K562 (cell line): ENCODE measurements around the gene RPS27. TPM values are rescaled to one million over a fixed set of nuclear protein-coding genes. Genes with fewer than 3 reads are reported as not detected.

Source experiments
- BRF2 ChIP-seq: IDR thresholded peaks from 3 replicates; pipeline ENCODE4 v1.6.1; 2011; ENCODE audit warnings: borderline replicate concordance, mild to moderate bottlenecking; ENCODE audit not compliant: insufficient read length, insufficient read depth
- CAMTA2 ChIP-seq: fragments of 250-450 bp; sonication (Bioruptor Pico); conservative IDR thresholded peaks from 2 replicates; pipeline ENCODE4 v1.5.1; 2022
- CXXC5 ChIP-seq: fragments of 250-450 bp; sonication (Bioruptor Pico); IDR thresholded peaks from 2 replicates; pipeline ENCODE4 v1.8.0; 2022; ENCODE audit warnings: inconsistent platforms, mild to moderate bottlenecking, moderate library complexity
- EHMT2 ChIP-seq: fragments of 450-650 bp; IDR thresholded peaks from 2 replicates; pipeline ENCODE4 v1.6.1; 2018; ENCODE audit warnings: antibody characterized with exemption
- HLTF ChIP-seq: fragments of 450-650 bp; IDR thresholded peaks from 2 replicates; pipeline ENCODE4 v1.6.1; 2016
- HSF4 ChIP-seq: fragments of 250-450 bp; sonication (Bioruptor Pico); IDR thresholded peaks from 2 replicates; pipeline ENCODE4 v2.1.2; 2022; ENCODE audit warnings: mild to moderate bottlenecking, moderate library complexity, borderline replicate concordance
- MEF2A ChIP-seq: IDR thresholded peaks from 2 replicates; pipeline ENCODE4 v1.6.1; 2011; ENCODE audit warnings: low read depth, mild to moderate bottlenecking, low read length, moderate library complexity; ENCODE audit not compliant: control insufficient read depth
- NFATC3 ChIP-seq: fragments of 450-650 bp; IDR thresholded peaks from 2 replicates; pipeline ENCODE4 v1.6.1; 2017; ENCODE audit warnings: mild to moderate bottlenecking
- PHTF2 ChIP-seq: fragments of 250-450 bp; sonication (Bioruptor Pico); IDR thresholded peaks from 2 replicates; pipeline ENCODE4 v1.5.0; 2021; ENCODE audit warnings: mild to moderate bottlenecking
- PYGO2 ChIP-seq: fragments of 450-650 bp; IDR thresholded peaks from 2 replicates; pipeline ENCODE4 v1.6.1; 2016; ENCODE audit warnings: mild to moderate bottlenecking, missing genetic modification characterization, moderate library complexity, missing compliant biosample characterization
- RBBP5 ChIP-seq: fragments of 200-600 bp; sonication (generic); IDR thresholded peaks from 2 replicates; pipeline ENCODE4 v1.6.1; 2012; ENCODE audit warnings: borderline replicate concordance, mild to moderate bottlenecking, low read length, control low read depth, inconsistent platforms; ENCODE audit not compliant: insufficient read depth, poor library complexity, severe bottlenecking
- RBM17 ChIP-seq: fragments of 200-400 bp; formaldehyde crosslinking; IDR thresholded peaks from 2 replicates; pipeline ENCODE4 v1.6.1; 2017; ENCODE audit warnings: low read depth, mild to moderate bottlenecking, low read length, borderline replicate concordance
- RCOR1 ChIP-seq, 2 experiments: IDR thresholded peaks; 2 replicates each; pipeline ENCODE4 v1.6.1; 2012; ENCODE audit warnings: low read depth in 2 of 2, low read length in 2 of 2, borderline replicate concordance in 1 of 2, improper control_type of control experiment in 1 of 2
- SRF ChIP-seq, 2 experiments: fragments of 250-450, 450-650 bp in 1 of 2; sonication (Bioruptor Pico) in 1 of 2; sonication (generic) in 1 of 2; formaldehyde crosslinking; IDR thresholded peaks; 2 replicates each; pipeline versions ENCODE4 v1.5.0 to v1.5.1; 2020 to 2022; ENCODE audit warnings: mild to moderate bottlenecking in 1 of 2, missing genetic modification reagents in 1 of 2
- TAF7 ChIP-seq: fragments of 450-650 bp; IDR thresholded peaks from 2 replicates; pipeline ENCODE4 v1.6.1; 2016; ENCODE audit warnings: missing genetic modification characterization, missing compliant biosample characterization
- U2AF2 ChIP-seq: fragments of 200-400 bp; formaldehyde crosslinking; optimal IDR thresholded peaks from 2 replicates; pipeline ENCODE3; 2017; ENCODE audit warnings: low read depth, mild to moderate bottlenecking, low read length
- ZNF121 ChIP-seq: sonication (generic); formaldehyde crosslinking; conservative IDR thresholded peaks from 2 replicates; pipeline ENCODE4 v1.8.0; 2022; ENCODE audit warnings: missing genetic modification reagents
- ZNF140 ChIP-seq: fragments of 250-450 bp; sonication (Bioruptor Pico); IDR thresholded peaks from 2 replicates; pipeline ENCODE4 v1.8.0; 2021; ENCODE audit warnings: moderate library complexity, mild to moderate bottlenecking, inconsistent platforms
- ZNF41 ChIP-seq: fragments of 250-450 bp; sonication (Bioruptor Pico); conservative IDR thresholded peaks from 2 replicates; pipeline ENCODE4 v1.4.0; 2020; ENCODE audit warnings: mild to moderate bottlenecking
- ZNF551 ChIP-seq: fragments of 250-450 bp; sonication (Bioruptor Pico); IDR thresholded peaks from 2 replicates; pipeline ENCODE4 v1.5.0; 2021; ENCODE audit warnings: mild to moderate bottlenecking, moderate library complexity
- polyA plus RNA-seq, 8 experiments: library from polyadenylated mRNA; depleted of rRNA in 4 of 8; stranded (reverse) in 5 of 8; unstranded in 3 of 8; fragments of >200 nt; fragmentation: Nextera tagmentation in 2 of 8; fragmentation: Illumina TruSeq in 1 of 8; extraction: Ambion mirVana in 2 of 8; extraction: Trizol in 1 of 8; gene quantifications; 2 replicates each; pipeline versions ENCODE4 v1.2.1 to v1.2.3, GENCODE V29; 2011 to 2014; ENCODE audit warnings: inconsistent platforms in 1 of 8, missing spikeins in 1 of 8
- total RNA-seq, 7 experiments: library from RNA; depleted of rRNA in 6 of 7; stranded (reverse); fragments of >200 nt in 6 of 7; fragmentation: Illumina TruSeq in 2 of 7; extraction: Trizol in 2 of 7; gene quantifications; 2 replicates each; pipeline versions ENCODE4 v1.2.1 to v1.2.3, GENCODE V29; 2011 to 2021; ENCODE audit warnings: low replicate concordance in 1 of 7
- TF ChIP-seq, protein P1 (sequence below): sonication (generic); formaldehyde crosslinking; IDR thresholded peaks from 2 replicates; pipeline ENCODE4 v1.8.1; 2023; ENCODE audit warnings: mild to moderate bottlenecking, missing genetic modification reagents
- TF ChIP-seq, protein P2 (sequence below): fragments of 450-650 bp; formaldehyde crosslinking; IDR thresholded peaks from 2 replicates; pipeline ENCODE4 v1.4.0; 2020; ENCODE audit warnings: mild to moderate bottlenecking, moderate library complexity

The RPS27 gene
- total and polyA plus RNA-seq, 9 of the 15 experiments (the other 6 are each of a cell fraction or from before 2014, with no cell fraction given), result 2,091 to 9,377 (median 6,706) TPM

GRCh38 chr1:153945795-153946621, 44.6 kb upstream of the RPS27 start (continued):
- TF ChIP-seq, protein P1, sequence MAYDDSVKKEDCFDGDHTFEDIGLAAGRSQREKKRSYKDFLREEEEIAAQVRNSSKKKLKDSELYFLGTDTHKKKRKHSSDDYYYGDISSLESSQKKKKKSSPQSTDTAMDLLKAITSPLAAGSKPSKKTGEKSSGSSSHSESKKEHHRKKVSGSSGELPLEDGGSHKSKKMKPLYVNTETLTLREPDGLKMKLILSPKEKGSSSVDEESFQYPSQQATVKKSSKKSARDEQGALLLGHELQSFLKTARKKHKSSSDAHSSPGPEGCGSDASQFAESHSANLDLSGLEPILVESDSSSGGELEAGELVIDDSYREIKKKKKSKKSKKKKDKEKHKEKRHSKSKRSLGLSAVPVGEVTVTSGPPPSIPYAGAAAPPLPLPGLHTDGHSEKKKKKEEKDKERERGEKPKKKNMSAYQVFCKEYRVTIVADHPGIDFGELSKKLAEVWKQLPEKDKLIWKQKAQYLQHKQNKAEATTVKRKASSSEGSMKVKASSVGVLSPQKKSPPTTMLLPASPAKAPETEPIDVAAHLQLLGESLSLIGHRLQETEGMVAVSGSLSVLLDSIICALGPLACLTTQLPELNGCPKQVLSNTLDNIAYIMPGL (CRISPR knock-in tag), result no peak
- TF ChIP-seq EHMT2 (no peak), PHTF2 (CRISPR knock-in tag) (no peak), ZNF140 (CRISPR knock-in tag) (no peak), U2AF2 (no peak), RBM17 (no peak), TAF7 (tag) (no peak), SRF (CRISPR knock-in tag; IDR thresholded peaks at IDR 0.05) (no peak), RBBP5 (peak; percentile 83), CXXC5 (no peak; the same call in 1 of the 2 replicates), HSF4 (CRISPR knock-in tag) (no peak), ZNF551 (no peak), BRF2 (no peak), MEF2A (no peak), ZNF41 (CRISPR knock-in tag) (no peak), CAMTA2 (no peak; the same call in 1 of the 2 replicates), ZNF121 (CRISPR knock-in tag) (no peak), HLTF (no peak), PYGO2 (tag) (no peak), RCOR1 (IDR thresholded peaks at IDR 0.05; ENCODE audit: borderline replicate concordance in 1 of 2, low read depth in 2 of 2, low read length in 2 of 2) (no peak), NFATC3 (no peak)
- TF ChIP-seq, protein P2, sequence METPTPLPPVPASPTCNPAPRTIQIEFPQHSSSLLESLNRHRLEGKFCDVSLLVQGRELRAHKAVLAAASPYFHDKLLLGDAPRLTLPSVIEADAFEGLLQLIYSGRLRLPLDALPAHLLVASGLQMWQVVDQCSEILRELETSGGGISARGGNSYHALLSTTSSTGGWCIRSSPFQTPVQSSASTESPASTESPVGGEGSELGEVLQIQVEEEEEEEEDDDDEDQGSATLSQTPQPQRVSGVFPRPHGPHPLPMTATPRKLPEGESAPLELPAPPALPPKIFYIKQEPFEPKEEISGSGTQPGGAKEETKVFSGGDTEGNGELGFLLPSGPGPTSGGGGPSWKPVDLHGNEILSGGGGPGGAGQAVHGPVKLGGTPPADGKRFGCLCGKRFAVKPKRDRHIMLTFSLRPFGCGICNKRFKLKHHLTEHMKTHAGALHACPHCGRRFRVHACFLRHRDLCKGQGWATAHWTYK (CRISPR knock-in tag), result no peak
